GM12891 (cell line): ENCODE results near the gene C10orf90.

Source experiments
- POLR2A ChIP-seq: IDR thresholded peaks from 2 replicates; pipeline ENCODE4 v1.6.1; 2011; ENCODE audit warnings: low read depth, low read length, control low read depth
- POLR2AphosphoS5 ChIP-seq: IDR thresholded peaks from 2 replicates; pipeline ENCODE4 v1.6.1; 2011; ENCODE audit warnings: low read depth, low read length, control low read depth
- SPI1 ChIP-seq: IDR thresholded peaks from 2 replicates; pipeline ENCODE4 v1.6.1; 2011; ENCODE audit warnings: low read depth, low read length, control low read depth

GRCh38 chr10:126392469-126392868 is 278.0 kb downstream of the C10orf90 start:
- no peak for TF ChIP-seq POLR2AphosphoS5
- no peak for TF ChIP-seq POLR2A
- no peak for TF ChIP-seq SPI1
